ENCODE measurements around the gene HCLS1.

The HCLS1 gene

GRCh38 chr3:121665488-121665887 is 4.8 kb upstream of the HCLS1 start:
- TF ChIP-seq POLR2AphosphoS5 (IDR thresholded peaks at IDR 0.05; ENCODE audit: low read depth, low read length) (no peak), REST (IDR thresholded peaks at IDR 0.05; ENCODE audit: insufficient read depth in 1 of 2, low read depth in 2 of 2, low read length in 2 of 2) (no peak), TAF1 (IDR thresholded peaks at IDR 0.05; ENCODE audit: borderline replicate concordance, insufficient read depth, low read length) (no peak), SIN3A (IDR thresholded peaks at IDR 0.05; ENCODE audit: borderline replicate concordance, insufficient read depth, low read length) (no peak), FOXP2 (optimal IDR thresholded peaks at IDR 0.05; ENCODE audit: borderline replicate concordance, extremely low read depth, extremely low read length, insufficient read depth) (no peak)

GRCh38 chr3:121663171-121663847 is 2.6 kb upstream of the HCLS1 start:
- TF ChIP-seq FOXP2 (optimal IDR thresholded peaks at IDR 0.05; ENCODE audit: borderline replicate concordance, extremely low read depth, extremely low read length, insufficient read depth) (no peak), POLR2AphosphoS5 (IDR thresholded peaks at IDR 0.05; ENCODE audit: low read depth, low read length) (no peak), REST (IDR thresholded peaks at IDR 0.05; ENCODE audit: insufficient read depth in 1 of 2, low read depth in 2 of 2, low read length in 2 of 2) (no peak)

- TF ChIP-seq TAF1 (IDR thresholded peaks at IDR 0.05; ENCODE audit: borderline replicate concordance, insufficient read depth, low read length) (no peak), SIN3A (IDR thresholded peaks at IDR 0.05; ENCODE audit: borderline replicate concordance, insufficient read depth, low read length) (no peak), REST (IDR thresholded peaks at IDR 0.05; ENCODE audit: insufficient read depth in 1 of 2, low read depth in 2 of 2, low read length in 2 of 2) (no peak), FOXP2 (optimal IDR thresholded peaks at IDR 0.05; ENCODE audit: borderline replicate concordance, extremely low read depth, extremely low read length, insufficient read depth) (no peak), POLR2AphosphoS5 (IDR thresholded peaks at IDR 0.05; ENCODE audit: low read depth, low read length) (no peak)
Measured at GRCh38 chr3:121662742-121663141, 2.0 kb upstream of the HCLS1 start.

GRCh38 chr3:121661376-121661775 is 673 bp upstream of the HCLS1 start:
- TF ChIP-seq SIN3A (IDR thresholded peaks at IDR 0.05; ENCODE audit: borderline replicate concordance, insufficient read depth, low read length), result no peak
- TF ChIP-seq POLR2AphosphoS5 (IDR thresholded peaks at IDR 0.05; ENCODE audit: low read depth, low read length), result no peak
- TF ChIP-seq REST (IDR thresholded peaks at IDR 0.05; ENCODE audit: insufficient read depth in 1 of 2, low read depth in 2 of 2, low read length in 2 of 2), result no peak
- TF ChIP-seq TAF1 (IDR thresholded peaks at IDR 0.05; ENCODE audit: borderline replicate concordance, insufficient read depth, low read length), result no peak
- TF ChIP-seq FOXP2 (optimal IDR thresholded peaks at IDR 0.05; ENCODE audit: borderline replicate concordance, extremely low read depth, extremely low read length, insufficient read depth), result no peak

GRCh38 chr3:121659586-121659985 is 1.1 kb downstream of the HCLS1 start:
- no peak for TF ChIP-seq TAF1 (IDR thresholded peaks at IDR 0.05; ENCODE audit: borderline replicate concordance, insufficient read depth, low read length)
- TF ChIP-seq POLR2AphosphoS5 (IDR thresholded peaks at IDR 0.05; ENCODE audit: low read depth, low read length), result no peak
- no peak for TF ChIP-seq FOXP2 (optimal IDR thresholded peaks at IDR 0.05; ENCODE audit: borderline replicate concordance, extremely low read depth, extremely low read length, insufficient read depth)
- TF ChIP-seq REST (IDR thresholded peaks at IDR 0.05; ENCODE audit: insufficient read depth in 1 of 2, low read depth in 2 of 2, low read length in 2 of 2), result no peak
- no peak for TF ChIP-seq SIN3A (IDR thresholded peaks at IDR 0.05; ENCODE audit: borderline replicate concordance, insufficient read depth, low read length)
